ENCODE results near the gene KBTBD13.
A peak's percentile ranks its signal among the peaks of the same experiment; 100 is the strongest.
"Not testable (repeated sequence)": the region's sequence is repeated elsewhere in the genome, so short reads cannot be mapped to it uniquely, and the experiment has no call there.

The KBTBD13 gene

DNA sequence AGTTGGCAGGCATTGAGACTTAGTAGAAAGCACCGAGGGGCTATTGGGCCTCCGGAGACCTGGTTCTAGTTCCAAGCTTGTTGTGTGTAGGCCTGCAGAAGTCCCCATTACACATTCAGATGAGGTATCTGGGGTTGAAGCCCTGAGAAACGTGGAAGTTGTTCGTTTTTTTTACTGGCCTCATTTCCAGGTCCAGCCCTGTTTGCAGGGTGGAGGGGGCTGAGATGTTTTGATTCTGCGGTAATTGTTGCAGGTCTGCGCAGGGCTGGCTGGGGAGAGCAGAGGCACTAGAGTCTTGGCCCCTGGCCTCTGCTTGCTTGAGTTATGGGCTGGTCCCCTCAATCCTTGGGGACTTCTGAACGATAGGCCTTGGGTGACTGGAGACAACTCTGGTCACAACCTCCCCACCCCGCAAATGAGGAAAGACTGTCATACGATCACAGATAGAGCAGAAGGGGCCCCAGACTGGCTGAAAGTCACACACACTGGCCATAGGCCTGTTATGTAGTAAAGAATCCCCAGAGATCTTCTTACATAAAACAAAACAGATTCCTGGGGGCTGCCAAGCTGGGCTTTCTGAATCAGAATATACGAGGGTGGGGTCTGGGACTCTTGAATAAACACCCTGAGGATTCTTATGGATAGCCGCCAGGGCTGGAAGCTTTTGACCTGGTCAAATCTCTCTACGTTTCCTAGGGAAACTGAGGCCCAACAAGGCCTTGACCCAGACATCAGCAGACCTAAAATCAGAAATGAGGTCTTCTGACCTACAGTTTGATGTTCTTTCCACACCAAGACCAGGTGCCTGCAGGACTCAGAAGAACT is 15.6 kb downstream of the KBTBD13 start:
- no peak for DNase-seq

DNA sequence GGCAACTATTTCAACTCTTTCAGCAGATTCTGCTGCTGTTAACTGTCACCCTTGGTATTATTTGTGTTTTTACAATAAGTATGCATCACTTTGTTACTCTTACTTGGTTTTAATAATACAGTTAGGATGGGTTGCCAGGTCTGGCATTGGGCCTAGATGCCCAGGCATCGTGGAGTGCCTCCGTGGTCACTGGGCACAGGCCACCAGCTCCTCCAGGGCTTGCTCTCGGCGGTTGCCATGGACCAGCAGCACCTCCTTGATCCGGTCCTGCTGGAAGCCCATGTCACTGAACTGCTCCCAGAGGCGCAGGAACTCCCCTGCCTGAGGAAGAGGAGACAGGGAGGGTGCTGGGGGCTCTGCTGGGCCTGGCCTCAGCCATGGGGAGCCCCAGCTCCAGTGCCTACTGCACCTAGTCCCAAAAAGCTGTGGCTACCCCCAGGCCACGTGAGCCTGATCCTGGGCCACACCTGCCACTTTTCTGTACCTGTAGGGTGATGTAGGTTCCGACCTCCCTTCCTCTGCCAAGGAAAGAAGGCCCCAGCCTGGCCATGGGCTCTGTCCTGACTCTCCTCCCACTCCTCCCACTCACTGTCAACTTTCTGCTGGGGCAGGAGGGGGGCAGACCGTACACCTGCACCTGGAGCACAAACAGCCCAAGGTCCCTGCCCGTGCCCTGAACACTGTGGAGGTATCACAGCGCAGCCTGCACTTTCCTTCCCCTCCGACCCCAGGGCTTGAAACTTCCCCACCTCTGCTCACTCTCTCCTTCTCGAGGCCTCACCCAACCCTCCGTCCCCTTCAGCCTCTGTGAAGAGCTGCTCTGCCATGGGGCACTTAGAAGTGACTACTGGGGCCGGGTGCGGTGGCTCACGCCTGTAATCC is 16.6 kb downstream of the KBTBD13 start:
- DNase-seq: no peak

GRCh38 chr15:65093793-65094170 is 17.2 kb downstream of the KBTBD13 start:
- not testable (repeated sequence) for DNase-seq

DNA sequence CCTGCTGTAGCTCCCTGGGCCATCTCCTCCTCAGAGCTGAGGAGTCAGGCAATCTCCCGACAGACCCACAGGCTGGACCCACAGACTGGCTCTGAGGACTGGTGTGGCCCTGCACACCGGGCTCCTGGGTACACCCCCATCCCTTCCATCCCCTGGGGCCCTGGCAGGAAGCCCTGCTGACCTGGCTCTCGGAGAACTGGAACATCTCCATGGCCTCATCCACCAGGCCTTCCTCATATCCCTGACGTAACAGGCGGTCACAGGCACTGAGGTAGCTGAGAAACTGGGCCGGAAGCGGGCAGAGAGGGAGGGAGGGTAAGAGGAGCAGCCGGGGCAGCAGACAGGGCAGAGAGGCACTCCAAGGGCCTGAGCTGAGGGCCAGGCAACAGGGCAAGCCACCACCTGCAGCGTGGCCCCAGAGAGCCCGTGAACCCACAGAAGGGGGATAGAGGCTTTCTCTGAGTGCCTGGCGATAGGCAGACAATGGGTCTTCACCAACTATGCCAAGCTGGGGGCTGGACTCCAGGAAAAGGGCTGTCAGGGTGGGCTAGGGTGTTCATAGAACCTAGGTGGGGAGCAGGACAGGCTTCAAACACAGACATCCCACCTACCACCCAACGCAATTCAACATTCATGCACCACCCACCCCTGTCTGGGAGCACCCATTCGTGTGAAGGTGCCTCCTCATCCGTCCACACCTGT is 17.9 kb downstream of the KBTBD13 start:
- no peak for DNase-seq

GRCh38 chr15:65095011-65095746 is 18.6 kb downstream of the KBTBD13 start:
- no peak for DNase-seq

DNA sequence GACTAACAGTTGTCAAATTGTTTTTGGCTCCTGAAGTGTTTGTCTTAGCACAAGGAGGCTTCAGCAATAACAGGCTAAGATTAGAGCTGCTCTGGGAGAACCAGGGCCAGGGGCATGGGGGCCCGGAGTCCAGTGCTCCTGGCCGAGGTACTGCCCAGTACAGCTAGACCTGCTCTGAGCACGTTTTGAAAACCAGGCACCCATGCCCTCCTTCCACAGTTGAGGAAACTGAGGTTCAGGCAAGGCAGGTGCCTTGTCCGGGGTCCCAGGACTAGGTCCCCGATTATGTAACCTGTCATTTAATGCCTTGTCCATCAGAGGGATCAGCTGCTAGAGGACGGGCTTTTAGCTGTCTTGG is 19.2 kb downstream of the KBTBD13 start:
- DNase-seq: no peak

DNA sequence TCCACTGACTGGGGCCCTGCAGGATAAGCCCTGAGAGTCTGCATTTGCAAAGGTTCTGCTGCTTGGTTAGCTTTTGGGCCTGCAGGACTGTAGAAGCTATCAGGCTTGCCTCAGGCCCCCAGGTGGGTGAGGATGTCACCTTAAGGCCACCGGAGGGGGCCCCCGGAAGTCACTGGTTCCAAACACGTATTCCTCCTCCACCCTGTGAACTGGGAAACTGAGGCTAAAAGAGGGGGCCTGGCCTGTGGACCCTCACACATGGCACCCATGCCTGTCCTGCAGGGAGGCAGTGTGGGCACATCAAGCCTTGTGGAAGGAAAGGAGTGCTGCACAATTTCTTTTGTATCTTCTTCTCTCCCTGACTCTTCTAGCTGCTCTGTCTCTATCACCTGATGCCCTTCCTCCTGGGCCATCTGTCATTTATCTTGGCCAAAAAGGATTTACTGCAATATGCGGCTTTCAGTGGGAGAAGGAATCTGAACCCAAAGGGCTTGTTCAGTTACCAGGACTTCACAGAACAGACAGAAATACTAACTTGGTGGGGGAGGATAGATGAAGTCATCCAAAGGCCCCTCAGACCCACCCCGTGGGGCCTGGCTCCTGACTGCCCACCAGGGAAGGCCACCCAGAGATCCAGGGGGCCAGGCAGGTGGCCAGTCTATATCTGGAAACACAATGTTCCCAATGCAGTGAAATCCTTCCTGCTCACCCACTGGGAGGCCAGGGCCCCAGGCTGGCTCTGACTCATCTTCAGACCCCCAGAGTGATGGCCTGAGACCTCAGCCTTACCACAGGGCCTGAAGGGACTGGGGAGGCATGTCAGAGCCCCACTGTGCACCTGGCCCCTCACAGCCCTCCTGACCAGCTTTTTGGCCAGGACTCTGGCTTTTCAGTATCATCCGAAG is 20.2 kb downstream of the KBTBD13 start:
- no peak for DNase-seq

DNA sequence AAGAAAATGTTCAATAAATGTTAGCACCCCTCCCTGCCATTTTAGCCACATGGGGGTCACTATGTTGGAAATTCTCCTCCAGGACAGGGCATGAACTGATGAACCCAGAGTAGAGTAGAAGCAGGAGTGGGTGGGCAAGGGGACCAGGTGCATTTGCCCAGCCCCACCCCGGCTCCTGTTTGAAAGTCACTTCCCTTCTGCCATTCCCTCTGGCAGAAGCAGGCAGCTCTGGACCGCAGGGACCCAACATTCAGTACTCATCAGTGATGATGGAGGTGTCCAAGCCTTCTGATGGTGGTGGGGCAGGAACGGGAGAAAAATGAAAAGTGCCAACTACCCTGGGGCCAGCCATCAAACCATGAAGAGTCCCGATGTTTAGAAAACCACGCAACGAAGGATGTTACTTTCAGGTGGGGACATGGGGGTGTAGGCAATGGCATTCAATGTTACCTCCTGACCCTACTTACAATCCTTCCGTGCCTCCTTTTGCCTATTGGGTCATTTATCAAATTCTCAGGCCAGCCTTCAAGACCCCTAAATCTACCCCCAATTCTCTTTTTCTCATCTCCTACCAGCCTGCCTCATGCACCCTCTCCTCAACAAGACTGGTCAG is 21.2 kb downstream of the KBTBD13 start:
- no peak for DNase-seq

DNA sequence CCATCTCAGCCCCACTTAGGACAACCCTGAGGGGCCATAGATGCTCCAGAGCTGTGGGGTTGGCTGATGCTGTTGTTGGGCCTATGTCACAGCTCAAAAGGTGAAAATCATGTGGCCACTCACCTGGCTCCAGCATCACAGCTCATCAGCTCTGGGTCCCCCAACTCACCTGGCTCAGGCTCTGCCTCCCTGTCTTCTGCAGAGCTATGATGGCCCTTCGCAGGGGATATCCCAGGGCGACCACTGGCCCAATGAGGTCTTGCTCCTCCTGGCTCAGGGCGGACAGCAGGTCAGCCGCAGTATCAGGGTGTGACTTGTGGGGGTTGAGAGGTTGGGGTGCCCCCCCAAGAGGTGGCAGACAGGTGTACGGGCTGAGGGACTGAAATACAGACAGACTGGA is 22.8 kb downstream of the KBTBD13 start:
- DNase-seq: no peak

- DNase-seq: not testable (repeated sequence)
These were observed 23.3 kb downstream of the KBTBD13 start for GRCh38 chr15:65099801-65100200.

DNA sequence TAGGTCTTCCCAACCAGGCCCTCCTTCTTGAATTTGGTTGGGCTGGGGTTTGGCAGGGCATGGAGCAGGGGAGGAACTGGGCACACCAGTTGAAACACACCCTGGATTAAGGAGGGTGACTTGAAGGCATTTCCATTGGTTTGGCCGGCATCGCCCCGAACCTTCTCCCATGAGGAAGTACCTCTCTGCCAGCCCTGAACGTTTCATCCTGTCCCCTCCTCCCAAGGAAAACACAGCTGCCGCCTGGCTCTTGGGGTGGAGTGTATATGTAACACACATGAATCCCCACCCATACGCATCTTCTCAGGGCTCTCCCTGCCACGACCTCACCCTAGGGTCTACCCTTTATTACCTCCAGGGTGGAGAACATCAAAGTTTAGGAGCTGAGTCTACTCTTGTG is 23.9 kb downstream of the KBTBD13 start:
- no peak for DNase-seq

DNA sequence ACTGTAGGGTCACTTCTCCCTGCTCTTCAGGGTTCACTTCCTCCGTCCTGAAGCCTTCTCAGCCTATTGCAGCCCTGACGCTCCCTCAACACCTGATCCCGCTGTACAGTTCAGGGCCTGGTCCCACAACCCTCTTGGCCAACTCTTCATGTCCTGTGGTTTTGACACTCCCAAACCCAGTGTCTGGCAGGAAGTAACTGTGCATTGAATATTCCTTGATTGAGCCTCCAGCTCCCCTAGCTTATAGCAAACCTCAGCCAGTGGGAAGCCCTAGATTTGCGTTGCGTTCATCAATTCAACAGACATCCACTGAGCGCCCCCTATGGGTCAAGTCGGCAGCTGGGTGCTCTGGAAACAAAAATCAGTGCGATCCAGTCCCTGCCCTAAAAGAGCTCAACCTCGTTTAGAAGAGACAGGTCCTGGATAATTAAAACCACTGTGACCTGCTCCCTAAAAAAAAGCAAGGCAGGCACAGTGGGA is 24.9 kb downstream of the KBTBD13 start:
- peak; percentile 55 for DNase-seq

- DNase-seq: no peak
These were observed 25.6 kb downstream of the KBTBD13 start for GRCh38 chr15:65101891-65102708.

- no peak for DNase-seq
These were observed 26.4 kb downstream of the KBTBD13 start for GRCh38 chr15:65102912-65103311.

GRCh38 chr15:65105038-65105437 is 28.5 kb downstream of the KBTBD13 start:
- no peak for DNase-seq

DNA sequence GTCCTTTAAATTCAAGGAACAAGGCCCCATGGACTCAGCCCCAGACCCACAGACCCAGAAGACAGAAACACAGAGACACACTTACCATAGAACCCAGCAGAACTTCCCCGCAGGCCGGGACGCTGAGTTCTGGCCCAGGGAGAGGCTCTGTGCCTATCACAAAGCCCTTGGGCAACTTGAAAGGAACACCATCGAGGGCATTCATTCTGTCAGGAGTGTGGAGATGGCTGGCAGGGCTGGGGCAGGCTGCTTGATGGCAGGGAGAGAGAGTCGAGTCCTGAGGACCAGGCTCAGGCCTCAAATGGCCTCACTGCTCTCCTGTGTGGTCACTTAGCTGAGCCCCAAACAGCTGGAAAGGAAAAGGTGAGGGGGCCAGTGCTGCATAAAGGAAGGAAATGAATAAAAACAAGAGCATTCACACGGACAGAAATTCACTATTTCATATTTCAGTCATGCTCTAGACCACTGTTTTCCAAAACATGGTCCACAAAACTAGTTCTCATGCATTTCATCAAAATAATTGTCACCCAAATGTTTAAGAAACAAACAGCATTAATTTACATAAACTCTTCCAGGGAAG is 29.6 kb downstream of the KBTBD13 start:
- no peak for DNase-seq

DNA sequence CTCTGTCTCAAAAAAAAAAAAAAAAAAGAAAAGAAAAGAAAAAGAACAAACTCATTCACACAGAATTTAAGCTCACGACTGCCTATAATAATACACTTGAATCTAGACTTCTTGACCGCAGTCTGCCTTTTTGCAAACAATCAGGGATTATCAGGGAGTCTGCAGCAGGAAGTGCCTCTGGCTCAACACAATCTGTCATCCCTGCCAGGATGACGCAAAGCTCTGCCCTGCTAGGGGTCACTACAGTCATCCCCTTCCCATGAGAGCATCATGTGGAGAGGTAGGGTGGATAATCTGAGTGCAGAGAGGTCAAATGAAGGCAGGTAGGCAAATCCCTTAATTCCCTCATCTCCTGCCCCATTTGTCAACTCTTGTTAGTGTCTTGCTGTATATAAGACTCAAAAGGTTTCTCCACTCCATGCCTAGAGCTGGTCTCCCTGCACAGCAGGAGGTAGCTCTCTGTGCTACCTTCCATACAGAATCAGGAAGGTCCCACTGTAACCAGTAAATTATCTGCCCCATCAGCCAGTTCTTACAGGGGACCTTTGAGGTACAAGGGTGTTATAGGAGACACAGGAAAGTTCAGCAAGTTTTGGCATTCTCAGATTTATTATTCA is 34.2 kb downstream of the KBTBD13 start:
- no peak for DNase-seq

GRCh38 chr15:65115086-65115485 is 38.5 kb downstream of the KBTBD13 start, which contains the start of gene UBAP1L:
Gene UBAP1L (minus strand): TSS chr15:65115200. CDS start chr15:65106215, 8,985 bp downstream.
- no peak for DNase-seq

DNA sequence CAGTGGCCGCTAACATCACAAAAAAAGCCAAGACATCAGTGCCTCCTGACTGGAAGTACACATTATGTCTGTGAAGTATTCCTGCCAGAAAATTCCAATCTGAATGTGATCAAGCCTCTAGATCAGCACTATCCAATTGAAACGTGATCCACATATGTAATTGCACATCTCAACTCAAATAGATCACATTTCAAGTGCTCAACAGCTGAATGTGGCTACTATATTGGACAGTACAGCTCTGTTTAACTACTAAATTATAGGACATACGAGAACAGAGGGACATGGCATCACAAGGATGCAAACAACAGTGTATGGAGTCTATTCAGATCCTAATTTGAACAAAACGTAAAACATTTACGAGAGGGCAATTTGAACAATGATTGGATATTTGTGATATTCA is 39.0 kb downstream of the KBTBD13 start:
- no peak for DNase-seq
